Lower lobe of right lung (tissue), 2 donors: ENCODE data around the gene AKAP6. TPM values are rescaled to one million over a fixed set of nuclear protein-coding genes. Genes with fewer than 3 reads are reported as not detected.

Experiments
- ATAC-seq, 2 donors: fragments of 200-7000 bp; cut with Tn5 transposase; one replicate each; pipeline ENCODE4 v1.9.1; 2020 to 2022; ENCODE audit warnings: mild to moderate bottlenecking in 2 of 2, moderate library complexity in 2 of 2
- DNase-seq: peaks from one replicate; pipeline ENCODE4 v3.0.0-alpha.2; 2020
- H3K27ac ChIP-seq: fragments of 200-600 bp; one replicate; pipeline ENCODE4 v1.8.0; 2022
- H3K27me3 ChIP-seq: fragments of 200-600 bp; one replicate; pipeline ENCODE4 v1.8.0; 2022; ENCODE audit warnings: low read depth
- H3K36me3 ChIP-seq: fragments of 200-600 bp; one replicate; pipeline ENCODE4 v1.8.0; 2022; ENCODE audit warnings: mild to moderate bottlenecking
- H3K4me1 ChIP-seq: fragments of 200-600 bp; one replicate; pipeline ENCODE4 v1.8.0; 2022
- H3K4me3 ChIP-seq: fragments of 200-600 bp; one replicate; pipeline ENCODE4 v1.8.0; 2022; ENCODE audit warnings: mild to moderate bottlenecking
- H3K9me3 ChIP-seq: fragments of 200-600 bp; one replicate; pipeline ENCODE4 v1.8.0; 2022
- CTCF ChIP-seq: fragments of 200-600 bp; IDR thresholded peaks from one replicate; pipeline ENCODE4 v1.8.0; 2022; ENCODE audit warnings: antibody characterized with exemption, mild to moderate bottlenecking
- intact Hi-C: fragments of 100-400 bp; cut with DNase I; formaldehyde crosslinking; loops from one replicate; pipeline ENCODE4 v1.11.0; 2022
- total RNA-seq: library from RNA; stranded (reverse); fragmentation: NEBNext Ultra II Directional; extraction: Animal tissue kit (Norgen Biotek cat#: 25700); gene quantifications from one replicate; pipeline ENCODE4 v1.2.1, GENCODE V29; 2021
- donor health status: DM: no; HTN: yes; CAD: no; lungs with severe emphysema.

Gene AKAP6
- total RNA-seq, 1 donor from 2014 or later = 8.6 TPM

- TF ChIP-seq CTCF = no peak
- intact Hi-C loops = no loop called here
- no peak for DNase-seq
These were observed 151.2 kb downstream of the AKAP6 start for GRCh38 chr14:32480337-32480736.

GRCh38 chr14:32481707-32482106 is 152.6 kb downstream of the AKAP6 start:
- no peaks in the 10 kb centered on the region for H3K4me1 ChIP-seq
- ATAC-seq (no peak), DNase-seq (no peak)
- no peaks in the 10 kb centered on the region for H3K36me3 ChIP-seq
- no peaks in the 10 kb centered on the region for H3K27me3 ChIP-seq
- TF ChIP-seq CTCF = no peak
- H3K4me3 ChIP-seq = no peak overlapping the region
- intact Hi-C loops = no loop called here
- no peak overlapping the region for H3K27ac ChIP-seq
- H3K9me3 ChIP-seq = no peaks in the 10 kb centered on the region

More at GRCh38 chr14:32480337-32480736, 151.2 kb downstream of the AKAP6 start:
- Histone ChIP-seq H3K9me3 (no peaks in the 10 kb centered on the region), H3K27ac (no peak overlapping the region), H3K4me1 (no peaks in the 10 kb centered on the region), H3K27me3 (no peaks in the 10 kb centered on the region), H3K4me3 (no peak overlapping the region), H3K36me3 (no peaks in the 10 kb centered on the region)
- ATAC-seq = no peak

- no peak for ATAC-seq
- TF ChIP-seq CTCF = no peak
- Histone ChIP-seq H3K36me3 (no peaks in the 10 kb centered on the region), H3K27me3 (no peaks in the 10 kb centered on the region), H3K27ac (no peak overlapping the region), H3K9me3 (no peaks in the 10 kb centered on the region), H3K4me1 (no peaks in the 10 kb centered on the region), H3K4me3 (no peak overlapping the region)
- intact Hi-C loops = no loop called here
- DNase-seq = no peak
These were observed 162.4 kb downstream of the AKAP6 start for GRCh38 chr14:32491416-32492016.

- Histone ChIP-seq H3K36me3 (no peaks in the 10 kb centered on the region), H3K4me1 (no peaks in the 10 kb centered on the region), H3K4me3 (no peak overlapping the region), H3K9me3 (no peaks in the 10 kb centered on the region), H3K27ac (no peak overlapping the region), H3K27me3 (no peaks in the 10 kb centered on the region)
- DNase-seq = no peak
- intact Hi-C loops = no loop called here
- no peak for TF ChIP-seq CTCF
- ATAC-seq = no peak
These were observed 163.4 kb downstream of the AKAP6 start for GRCh38 chr14:32492457-32492856.

GRCh38 chr14:32494609-32495434 is 165.7 kb downstream of the AKAP6 start:
- no peak for ATAC-seq
- H3K4me1 ChIP-seq = no peaks in the 10 kb centered on the region
- H3K4me3 ChIP-seq = no peak overlapping the region
- intact Hi-C loops = no loop called here
- H3K27ac ChIP-seq = no peak overlapping the region
- TF ChIP-seq CTCF = no peak
- no peaks in the 10 kb centered on the region for H3K36me3 ChIP-seq
- DNase-seq = no peak
- no peaks in the 10 kb centered on the region for H3K27me3 ChIP-seq
- no peaks in the 10 kb centered on the region for H3K9me3 ChIP-seq
